GM21447 (cell line): ENCODE data around the gene ADGRL1.
"Not testable (repeated sequence)": the region's sequence is repeated elsewhere in the genome, so short reads cannot be mapped to it uniquely, and the experiment has no call there.

Source experiments
- ATAC-seq: cut with Tn5 transposase; IDR thresholded peaks from one replicate; pipeline ENCODE4 v1.9.1; 2021; ENCODE audit not compliant: unreplicated experiment

The ADGRL1 gene

GRCh38 chr19:14218620-14219330 lies 12.8 kb upstream of the ADGRL1 start:
- ATAC-seq = no peak

- ATAC-seq = not testable (repeated sequence)
These were observed 11.9 kb upstream of the ADGRL1 start for GRCh38 chr19:14217886-14218285.

DNA sequence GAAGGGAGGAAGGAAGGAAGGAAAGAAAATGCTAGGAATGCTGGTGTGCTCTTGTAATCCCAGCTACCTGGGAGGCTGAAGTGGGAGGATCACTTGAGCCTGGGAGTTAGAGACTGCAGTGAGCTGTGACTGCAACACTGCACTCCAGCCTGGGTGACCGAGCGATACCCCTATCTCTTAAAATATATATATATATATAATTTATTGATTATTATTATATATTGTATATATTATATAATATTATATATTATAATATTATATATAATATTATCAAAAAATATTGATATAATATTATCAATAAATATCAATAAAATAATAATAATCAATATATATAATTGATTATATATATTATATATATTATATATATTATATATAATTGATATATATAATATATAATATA lies 8.6 kb upstream of the ADGRL1 start:
- no peak for ATAC-seq

GRCh38 chr19:14210182-14210581 lies 4.2 kb upstream of the ADGRL1 start:
- not testable (repeated sequence) for ATAC-seq

- not testable (repeated sequence) for ATAC-seq
These were observed 3.4 kb upstream of the ADGRL1 start for GRCh38 chr19:14209401-14209800.

- ATAC-seq = not testable (repeated sequence)
These were observed 2.5 kb upstream of the ADGRL1 start for GRCh38 chr19:14208496-14208895.

DNA sequence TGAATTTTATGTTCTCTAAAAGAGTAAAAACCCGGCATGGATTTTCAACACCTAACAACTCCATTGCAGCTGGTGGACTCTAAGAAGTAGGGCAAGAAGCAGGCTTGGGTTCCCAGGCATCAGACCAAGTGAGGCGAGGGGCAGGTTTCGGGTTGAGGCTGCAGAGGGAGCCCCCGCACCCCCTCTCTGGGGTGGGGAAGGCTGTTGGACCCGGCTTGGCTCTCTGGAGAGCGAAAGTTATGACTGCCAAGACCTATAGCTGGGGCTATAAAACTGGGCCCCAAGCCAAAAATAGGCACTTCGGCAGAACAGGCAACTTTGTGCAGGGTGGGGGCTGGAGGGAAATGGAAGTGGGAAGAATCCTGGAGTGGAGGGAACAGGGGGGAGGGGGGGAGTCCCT lies 1.8 kb upstream of the ADGRL1 start:
- ATAC-seq = not testable (repeated sequence)

GRCh38 chr19:14206737-14207726 lies 1.1 kb upstream of the ADGRL1 start:
- ATAC-seq = not testable (repeated sequence)

- ATAC-seq = not testable (repeated sequence)
These were observed 339 bp upstream of the ADGRL1 start for GRCh38 chr19:14206308-14206707.

GRCh38 chr19:14204676-14205451 lies 1.1 kb downstream of the ADGRL1 start:
- ATAC-seq = not testable (repeated sequence)

DNA sequence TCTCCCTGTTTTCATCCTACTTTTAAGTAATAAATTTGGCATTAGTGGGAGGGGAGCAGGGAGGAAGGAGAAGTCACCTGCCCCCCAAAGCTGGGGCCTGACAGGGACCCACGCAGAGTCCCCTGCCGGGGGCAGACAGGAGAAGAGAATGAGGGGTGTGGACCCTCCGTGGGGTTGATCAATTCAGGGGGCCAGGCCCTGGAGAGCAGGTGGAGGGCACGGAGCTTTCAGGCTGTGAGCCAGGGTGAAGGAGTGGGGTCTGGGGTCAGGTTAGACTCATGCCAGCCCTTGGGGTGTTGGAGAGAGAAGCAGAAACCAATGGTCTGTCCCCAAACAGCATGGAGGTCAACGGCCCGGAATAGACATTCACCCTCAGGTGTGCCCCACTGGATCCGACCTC lies 1.8 kb downstream of the ADGRL1 start:
- ATAC-seq = not testable (repeated sequence)

- ATAC-seq = not testable (repeated sequence)
These were observed 2.2 kb downstream of the ADGRL1 start for GRCh38 chr19:14203788-14204187.

DNA sequence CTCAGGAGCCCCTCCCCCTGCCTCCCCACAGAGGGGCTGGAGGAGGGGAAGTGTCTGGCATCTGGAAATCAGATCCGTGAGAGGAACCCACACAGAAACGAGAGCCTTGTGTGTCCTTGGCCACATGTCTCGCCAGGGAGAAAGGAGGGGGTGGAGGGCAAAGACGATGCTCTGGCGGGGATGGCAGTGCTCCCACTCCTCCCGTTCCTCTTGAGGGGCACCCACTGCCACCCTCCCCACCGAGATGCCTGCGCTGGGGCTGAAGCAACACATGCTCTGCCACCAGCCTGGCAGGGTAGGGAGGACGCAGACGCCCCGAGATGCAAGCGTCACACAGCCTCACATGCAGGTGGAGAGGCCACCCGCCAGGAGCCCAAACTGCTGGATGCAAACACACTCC lies 2.8 kb downstream of the ADGRL1 start:
- no peak for ATAC-seq

DNA sequence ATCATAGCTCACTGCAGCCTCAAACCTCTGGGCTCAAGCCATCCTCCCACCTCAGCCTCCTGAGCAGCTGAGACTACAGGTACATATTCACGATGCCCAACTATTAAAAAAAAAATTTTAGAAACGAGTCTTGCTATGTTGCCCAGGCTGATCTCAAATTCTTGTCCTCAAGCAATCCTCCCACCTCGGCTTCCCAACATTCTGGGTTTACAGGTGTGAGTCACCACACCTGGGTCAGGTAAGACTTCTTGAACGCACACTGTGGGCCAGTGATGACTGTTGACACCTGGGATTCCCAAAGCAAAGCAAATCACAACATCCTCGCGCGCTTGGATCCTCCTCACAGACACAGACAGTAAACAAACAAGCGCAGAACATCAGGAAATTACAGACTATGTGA lies 4.5 kb downstream of the ADGRL1 start:
- ATAC-seq = not testable (repeated sequence)

DNA sequence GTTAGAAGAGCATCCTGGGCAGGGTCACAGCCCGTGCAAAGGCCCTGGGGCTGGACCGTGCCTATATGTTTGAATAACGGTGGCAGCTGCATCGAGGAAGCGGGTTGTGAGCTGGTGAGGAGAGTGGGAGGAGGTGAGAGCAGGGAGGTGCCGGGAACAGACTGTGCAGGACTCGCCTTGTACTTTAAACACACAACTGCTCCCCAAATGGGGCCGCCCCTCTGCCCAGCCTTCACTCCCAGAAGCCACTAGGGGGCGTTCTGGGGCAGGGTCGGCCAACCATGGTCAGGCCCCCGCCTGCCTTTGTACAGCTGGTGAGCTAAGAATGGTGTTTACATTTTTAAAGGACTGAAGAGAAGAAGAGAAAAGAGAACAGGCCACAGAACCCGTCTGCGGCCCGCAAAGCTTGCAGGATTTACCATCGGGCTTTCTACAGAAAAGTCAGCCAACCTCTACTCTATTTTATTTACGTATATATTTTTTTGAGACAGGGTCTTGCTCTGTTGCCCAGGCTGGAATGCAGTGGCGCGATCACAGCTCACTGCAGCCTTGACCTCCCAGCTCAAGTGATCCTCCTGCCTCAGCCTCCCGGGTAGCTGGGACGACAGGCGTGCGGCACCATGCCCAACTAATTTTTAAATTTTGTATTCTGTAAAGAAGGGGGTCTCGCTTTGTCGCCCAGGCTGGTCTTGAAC lies 5.7 kb downstream of the ADGRL1 start:
- not testable (repeated sequence) for ATAC-seq

DNA sequence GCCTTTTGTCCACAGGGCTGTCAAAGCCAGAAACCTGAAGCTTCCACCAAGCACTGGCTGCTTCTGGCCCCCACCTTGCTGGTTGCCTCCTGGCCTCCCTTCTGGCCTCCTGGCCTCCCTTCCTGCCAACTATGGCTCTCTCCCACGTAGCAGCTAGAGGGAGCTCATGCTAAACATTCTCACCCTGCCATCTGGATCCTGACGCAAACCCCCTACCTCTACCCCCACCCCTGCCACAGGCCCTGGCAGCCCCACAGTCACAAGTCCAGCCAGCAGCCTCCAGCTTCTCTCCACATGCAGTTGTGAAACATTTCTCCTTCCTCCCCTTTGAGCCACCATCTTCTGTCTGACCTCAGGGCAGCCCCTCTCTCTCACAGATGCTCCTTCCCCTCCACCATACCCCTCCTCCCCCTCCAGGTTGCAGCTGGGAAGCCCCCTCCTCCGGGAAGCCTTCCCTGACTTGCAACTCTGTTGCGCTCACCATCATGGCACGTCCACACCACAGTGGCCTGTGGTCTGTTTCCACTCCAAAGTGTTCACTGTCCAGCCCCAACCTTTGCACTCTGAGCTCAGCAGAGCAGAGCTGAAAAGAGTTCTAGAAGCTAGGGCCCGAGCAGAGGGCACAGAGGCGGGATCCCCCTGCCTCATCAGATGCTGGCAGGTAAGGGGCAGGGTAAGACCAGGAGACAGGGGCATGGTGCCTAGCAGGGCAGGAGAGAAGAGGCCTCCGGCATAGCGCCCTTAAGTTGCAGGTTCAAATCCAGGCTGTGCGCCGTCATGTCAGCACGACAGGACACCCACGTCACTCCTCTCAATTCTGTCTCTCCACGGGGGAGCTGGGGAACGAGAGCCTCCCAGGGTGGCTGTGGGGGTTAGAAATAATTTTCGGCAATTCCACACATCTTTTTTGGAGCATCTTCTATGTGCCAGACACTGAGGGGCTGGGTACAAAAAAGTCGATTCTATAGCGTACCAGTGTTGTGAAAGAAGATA lies 7.3 kb downstream of the ADGRL1 start:
- ATAC-seq = no peak

GRCh38 chr19:14197882-14198281 lies 8.1 kb downstream of the ADGRL1 start:
- ATAC-seq = no peak

DNA sequence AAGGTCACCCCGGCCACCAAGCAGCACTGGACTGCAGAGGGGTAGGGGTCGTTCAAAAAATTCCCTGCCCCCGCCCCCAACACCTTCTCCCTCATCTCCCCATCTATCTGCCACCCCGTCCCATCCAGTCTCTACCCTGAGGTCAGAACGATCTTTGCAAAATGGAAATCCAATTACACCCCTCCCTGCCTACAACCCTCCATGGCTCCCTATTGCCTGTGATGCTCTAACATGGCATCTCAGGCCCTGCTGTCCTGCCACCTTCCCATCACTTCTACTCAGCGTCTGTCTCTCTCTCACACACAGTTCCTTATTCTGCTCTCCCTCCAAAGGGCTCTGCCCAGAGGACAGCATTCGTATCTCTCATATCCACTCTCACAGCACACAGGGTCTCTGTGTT lies 8.7 kb downstream of the ADGRL1 start:
- not testable (repeated sequence) for ATAC-seq

- ATAC-seq = not testable (repeated sequence)
These were observed 9.9 kb downstream of the ADGRL1 start for GRCh38 chr19:14196105-14196504.
